PC-3 (cell line): ENCODE results near the gene MAFB.

Experiments used
- EZH2 ChIP-seq: fragments of 300-600 bp; sonication (generic); IDR thresholded peaks from one replicate; pipeline ENCODE4 v1.6.1; 2017; ENCODE audit warnings: antibody characterized with exemption, mild to moderate bottlenecking, low read length; ENCODE audit not compliant: unreplicated experiment
- TF ChIP-seq, protein P1 (sequence below): fragments of 300-600 bp; sonication (generic); conservative IDR thresholded peaks from 2 replicates; pipeline ENCODE4 v1.5.1; 2017; ENCODE audit warnings: antibody characterized with exemption, low read depth, mild to moderate bottlenecking, low read length

DNA sequence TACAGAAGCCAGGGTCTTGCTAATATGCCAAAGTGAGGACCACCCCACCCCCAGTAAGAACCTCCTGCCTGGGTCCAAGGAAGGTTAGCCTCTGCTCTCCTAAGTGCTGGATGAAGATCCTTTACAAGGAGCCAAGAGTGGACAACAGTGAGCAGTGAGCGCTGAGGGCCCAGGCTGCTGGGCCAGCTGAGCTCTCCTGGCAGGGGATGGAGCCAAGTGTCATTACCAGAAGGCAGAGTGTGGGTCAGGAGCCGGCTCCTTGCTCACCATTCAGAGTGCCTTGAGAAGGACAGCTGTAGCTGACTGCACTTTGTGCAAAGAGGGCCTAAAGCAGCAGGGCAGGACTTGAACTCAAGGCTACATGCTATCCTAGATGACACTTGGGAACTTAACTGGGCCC, 16.9 kb downstream of the MAFB start:
- TF ChIP-seq, protein P1, sequence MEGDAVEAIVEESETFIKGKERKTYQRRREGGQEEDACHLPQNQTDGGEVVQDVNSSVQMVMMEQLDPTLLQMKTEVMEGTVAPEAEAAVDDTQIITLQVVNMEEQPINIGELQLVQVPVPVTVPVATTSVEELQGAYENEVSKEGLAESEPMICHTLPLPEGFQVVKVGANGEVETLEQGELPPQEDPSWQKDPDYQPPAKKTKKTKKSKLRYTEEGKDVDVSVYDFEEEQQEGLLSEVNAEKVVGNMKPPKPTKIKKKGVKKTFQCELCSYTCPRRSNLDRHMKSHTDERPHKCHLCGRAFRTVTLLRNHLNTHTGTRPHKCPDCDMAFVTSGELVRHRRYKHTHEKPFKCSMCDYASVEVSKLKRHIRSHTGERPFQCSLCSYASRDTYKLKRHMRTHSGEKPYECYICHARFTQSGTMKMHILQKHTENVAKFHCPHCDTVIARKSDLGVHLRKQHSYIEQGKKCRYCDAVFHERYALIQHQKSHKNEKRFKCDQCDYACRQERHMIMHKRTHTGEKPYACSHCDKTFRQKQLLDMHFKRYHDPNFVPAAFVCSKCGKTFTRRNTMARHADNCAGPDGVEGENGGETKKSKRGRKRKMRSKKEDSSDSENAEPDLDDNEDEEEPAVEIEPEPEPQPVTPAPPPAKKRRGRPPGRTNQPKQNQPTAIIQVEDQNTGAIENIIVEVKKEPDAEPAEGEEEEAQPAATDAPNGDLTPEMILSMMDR, result no peak
- no peak for TF ChIP-seq EZH2
